T-cell (primary cell): Measurements from ENCODE around the gene HERC3. TPM values are rescaled to one million over a fixed set of nuclear protein-coding genes. Genes with fewer than 3 reads are reported as not detected.

Experiments used
- ATAC-seq, 4 experiments: fragments of 200-7000 bp in 3 of 4; fragments of 150-1000 bp in 1 of 4; cut with Tn5 transposase; replicated peaks in 1 of 4; 1 replicate in 3 of 4; 2 replicates in 1 of 4; pipeline ENCODE4 v1.10.0; 2021; ENCODE audit warnings: moderate library complexity in 3 of 4, mild to moderate bottlenecking in 2 of 4, moderate number of reproducible peaks in 1 of 4
- CTCF ChIA-PET, 2 donors: fragments of 300-600 bp; sonication (Branson Sonifier 250); formaldehyde crosslinking; loops; one replicate each; lab custom pipeline; 2022; ENCODE audit warnings: antibody characterized with exemption in 2 of 2; lab: Charles Lee
- POLR2A ChIA-PET, 2 donors: fragments of 300-600 bp; sonication (Branson Sonifier 250); formaldehyde crosslinking; loops; one replicate each; lab custom pipeline; 2022; ENCODE audit warnings: antibody characterized with exemption in 2 of 2; lab: Charles Lee
- DNase-seq, 35 experiments: peaks; one replicate each; pipeline versions ENCODE4 v3.0.0 to v3.0.0-alpha.2; 2013 to 2023
- H3K27ac ChIP-seq: one replicate; pipeline ENCODE4 v1.5.1; 2013; ENCODE audit warnings: low read length
- H3K27me3 ChIP-seq, 2 experiments: replicated peaks in 1 of 2; 1 replicate in 1 of 2; 2 replicates in 1 of 2; pipeline versions ENCODE4 v1.6.1 to v1.7.0; 2013; ENCODE audit warnings: low read length in 1 of 2, mixed read lengths in 1 of 2; ENCODE audit not compliant: control insufficient read depth in 2 of 2, insufficient read depth in 2 of 2; ENCODE audit errors: extremely low read depth in 1 of 2
- H3K36me3 ChIP-seq, 2 donors: 1 replicate in 1 of 2; 2 replicates in 1 of 2; pipeline versions ENCODE4 v1.6.1 to v1.7.0; 2013; ENCODE audit warnings: low read length in 1 of 2; ENCODE audit not compliant: control insufficient read depth in 2 of 2, insufficient read depth in 1 of 2; ENCODE audit errors: extremely low read depth in 1 of 2
- H3K4me1 ChIP-seq, 2 experiments: 1 replicate in 1 of 2; 2 replicates in 1 of 2; pipeline versions ENCODE4 v1.6.1 to v1.7.0; 2013; ENCODE audit warnings: low read length in 2 of 2, mixed read lengths in 1 of 2; ENCODE audit not compliant: insufficient read depth in 2 of 2, control insufficient read depth in 1 of 2; ENCODE audit errors: extremely low read depth in 1 of 2
- H3K4me3 ChIP-seq, 2 donors: 1 replicate in 1 of 2; 2 replicates in 1 of 2; pipeline versions ENCODE4 v1.5.1 to v1.7.0; 2013; ENCODE audit warnings: mild to moderate bottlenecking in 2 of 2, low read length in 1 of 2, moderate library complexity in 1 of 2; ENCODE audit not compliant: control insufficient read depth in 1 of 2; ENCODE audit errors: extremely low read depth in 1 of 2
- H3K9me3 ChIP-seq: 2 replicates; pipeline ENCODE4 v1.7.0; 2013
- H3K27ac Mint-ChIP-seq, 2 donors: one replicate each; pipeline ENCODE4 v1.8.0; 2020 to 2021; ENCODE audit warnings: mild to moderate bottlenecking in 2 of 2, mixed read lengths in 2 of 2
- H3K27me3 Mint-ChIP-seq, 2 donors: one replicate each; pipeline ENCODE4 v1.8.0; 2021 to 2022; ENCODE audit warnings: mixed read lengths in 2 of 2
- H3K36me3 Mint-ChIP-seq: one replicate; pipeline ENCODE4 v1.8.0; 2021; ENCODE audit warnings: mixed read lengths
- H3K4me1 Mint-ChIP-seq, 3 donors: one replicate each; pipeline ENCODE4 v1.8.0; 2020 to 2022; ENCODE audit warnings: mixed read lengths in 3 of 3, mild to moderate bottlenecking in 1 of 3
- H3K4me3 Mint-ChIP-seq, 3 donors: one replicate each; pipeline ENCODE4 v1.8.0; 2020 to 2022; ENCODE audit warnings: mild to moderate bottlenecking in 3 of 3, mixed read lengths in 3 of 3, moderate library complexity in 3 of 3
- H3K9me3 Mint-ChIP-seq, 3 donors: one replicate each; pipeline ENCODE4 v1.8.0; 2020 to 2022; ENCODE audit warnings: mixed read lengths in 3 of 3
- whole genome bisulfite sequencing: methylation state at CpG from one replicate; pipeline ENCODE4 v1.1.5; 2013; ENCODE audit warnings: missing lambda C conversion rate; ENCODE audit not compliant: insufficient coverage; 5-methylcytosine and 5-hydroxymethylcytosine counted together
- total RNA-seq, 35 experiments: library from RNA in 6 of 35; stranded (reverse) in 6 of 35; fragments of 120-200 nt in 1 of 35; gene quantifications; one replicate each; pipeline versions ENCODE4 v1.2.1 to v1.2.4 and lab custom pipeline; 2013 to 2026

HERC3 gene
- total RNA-seq, 5 donors from 2014 or later (not counting 1 experiment from before 2014, with no cell fraction given) = 68.4 to 91.5 (median 73.6) TPM

DNA sequence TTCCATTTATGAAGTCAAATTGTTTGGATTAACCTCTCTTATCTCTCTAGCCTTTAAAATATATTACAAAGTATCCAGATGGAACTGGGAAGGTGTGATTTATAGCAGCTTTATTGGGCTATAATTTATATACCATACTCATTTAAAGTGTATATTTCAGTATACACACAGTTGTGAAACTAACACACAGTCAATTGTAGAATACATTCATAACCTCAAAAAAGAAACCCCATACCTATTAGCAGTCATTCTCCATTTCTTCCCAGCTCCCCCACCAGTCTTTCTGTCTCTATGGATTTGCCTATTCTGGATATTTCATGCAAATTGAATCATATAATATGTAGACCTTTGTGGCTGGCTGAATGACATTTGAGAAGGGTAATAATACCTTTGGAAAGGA, 112.9 kb downstream of the HERC3 start:
- ATAC-seq = no peak
- no peak overlapping the region for H3K27ac Mint-ChIP-seq
- POLR2A ChIA-PET = no interaction called here

GRCh38 chr4:88705805-88706492, 113.7 kb downstream of the HERC3 start:
- no CpG with 5 or more reads among the region's 3 CpGs for WGBS
- Histone ChIP-seq H3K9me3 (no peaks in the 10 kb centered on the region), H3K4me3 (no peak overlapping the region), H3K4me1 (no peaks in the 10 kb centered on the region), H3K27me3 (no peaks in the 10 kb centered on the region), H3K36me3 (peaks cover 5 to 60% of the 10 kb centered on the region in 2 donors), H3K27ac (no peak overlapping the region)
- DNase-seq (no peak), ATAC-seq (no peak)
- Mint-ChIP-seq H3K4me1 (no peaks in the 10 kb centered on the region), H3K9me3 (no peaks in the 10 kb centered on the region), H3K27ac (no peak overlapping the region), H3K36me3 (peaks cover 75% of the 10 kb centered on the region), H3K27me3 (no peaks in the 10 kb centered on the region), H3K4me3 (no peak overlapping the region)
- ChIA-PET CTCF (interaction anchor here in 1 of 2 donors (0.6 to 0.9 kb wide), 2 partner anchors 12 to 239 kb away, joined by 3 read pairs; no protein-coding TSS in a partner anchor), POLR2A (interaction anchor here in 1 of 2 donors (0.5 kb wide), 1 partner anchor 322 kb away, joined by 4 read pairs; no protein-coding TSS in a partner anchor)

More for the DNA sequence above, 112.9 kb downstream of the HERC3 start:
- Histone ChIP-seq H3K27ac (no peak overlapping the region), H3K4me3 (no peak overlapping the region), H3K4me1 (no peaks in the 10 kb centered on the region), H3K27me3 (no peaks in the 10 kb centered on the region), H3K9me3 (no peaks in the 10 kb centered on the region), H3K36me3 (peaks cover 2 to 53% of the 10 kb centered on the region in 2 donors)
- Mint-ChIP-seq H3K27me3 (no peaks in the 10 kb centered on the region), H3K36me3 (peaks cover 70% of the 10 kb centered on the region), H3K9me3 (no peaks in the 10 kb centered on the region), H3K4me3 (no peak overlapping the region), H3K4me1 (no peaks in the 10 kb centered on the region)
- DNase-seq = no peak
- CTCF ChIA-PET = interaction anchor here in 1 of 2 donors (0.7 kb wide), 1 partner anchor 84 kb away, joined by 3 read pairs; no protein-coding TSS in a partner anchor

DNA sequence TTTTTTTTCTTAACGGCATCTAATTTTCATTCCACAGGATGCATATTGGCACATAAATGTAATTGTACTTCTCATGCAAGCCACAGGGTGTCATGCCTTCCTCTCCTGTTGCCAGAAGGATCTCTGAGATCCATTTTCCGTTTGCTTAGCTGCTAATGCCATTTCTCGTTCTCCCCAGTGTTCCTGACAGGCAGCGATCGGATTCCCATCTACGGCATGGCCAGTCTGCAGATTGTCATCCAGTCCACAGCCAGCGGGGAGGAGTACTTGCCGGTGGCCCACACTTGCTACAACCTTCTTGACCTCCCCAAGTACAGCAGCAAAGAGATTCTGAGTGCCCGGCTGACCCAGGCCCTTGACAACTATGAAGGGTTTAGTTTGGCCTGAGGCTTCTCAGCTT, 114.3 kb downstream of the HERC3 start:
- H3K4me3 ChIP-seq = no peak overlapping the region
- ATAC-seq (no peak), DNase-seq (no peak)
- H3K27me3 ChIP-seq = no peaks in the 10 kb centered on the region
- H3K36me3 Mint-ChIP-seq = peaks cover 76% of the 10 kb centered on the region
- WGBS = 90% methylated on average over 8 of the region's 9 CpGs
- CTCF ChIA-PET = interaction anchor here in 1 of 2 donors (0.9 kb wide), 1 partner anchor 11 kb away, joined by 3 read pairs; no protein-coding TSS in a partner anchor
- H3K4me1 Mint-ChIP-seq = no peaks in the 10 kb centered on the region
- H3K9me3 ChIP-seq = no peaks in the 10 kb centered on the region
- H3K27me3 Mint-ChIP-seq = no peaks in the 10 kb centered on the region
- H3K27ac ChIP-seq = no peak overlapping the region
- no peak overlapping the region for H3K4me3 Mint-ChIP-seq
- POLR2A ChIA-PET = no interaction called here
- H3K9me3 Mint-ChIP-seq = peaks cover 0 to under 1% (median 0%) of the 10 kb centered on the region in 3 donors
- H3K36me3 ChIP-seq = peaks cover 8 to 64% of the 10 kb centered on the region in 2 donors
- H3K4me1 ChIP-seq = no peaks in the 10 kb centered on the region
- no peak overlapping the region for H3K27ac Mint-ChIP-seq

GRCh38 chr4:88709989-88710388, 117.7 kb downstream of the HERC3 start:
- Histone ChIP-seq H3K36me3 (peaks cover 6 to 53% of the 10 kb centered on the region in 2 donors), H3K27ac (no peak overlapping the region), H3K9me3 (no peaks in the 10 kb centered on the region), H3K4me1 (no peaks in the 10 kb centered on the region), H3K27me3 (no peaks in the 10 kb centered on the region), H3K4me3 (no peak overlapping the region)
- DNase-seq (no peak), ATAC-seq (no peak)
- Mint-ChIP-seq H3K9me3 (peaks cover 3 to 9% (median 7%) of the 10 kb centered on the region in 3 donors), H3K27ac (no peak overlapping the region), H3K4me3 (no peak overlapping the region), H3K27me3 (no peaks in the 10 kb centered on the region), H3K36me3 (peaks cover 85% of the 10 kb centered on the region), H3K4me1 (peaks cover 0 to 8% (median 2%) of the 10 kb centered on the region in 3 donors)
- ChIA-PET CTCF (no interaction called here), POLR2A (no interaction called here)
- WGBS = no CpG with 5 or more reads among the region's 1 CpG

DNA sequence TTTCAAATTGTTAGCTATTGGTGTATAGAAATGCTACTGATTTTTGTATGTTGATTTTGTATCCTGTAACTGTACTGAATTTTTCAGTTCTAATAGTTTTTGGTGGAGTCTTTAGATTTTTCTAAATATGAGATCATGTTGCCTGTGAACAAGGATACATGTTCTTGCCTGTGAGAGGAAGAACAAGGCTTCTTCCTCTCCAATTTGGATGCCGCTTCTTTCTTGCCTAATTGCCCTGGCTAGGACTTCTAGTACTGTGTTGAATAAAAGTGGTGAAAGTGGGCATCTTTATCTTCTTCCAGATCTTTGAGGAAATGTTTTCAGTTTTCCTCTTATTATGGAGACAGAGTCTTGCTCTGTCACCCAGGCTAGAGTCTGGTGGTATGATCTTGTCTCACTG, 121.5 kb downstream of the HERC3 start:
- Histone ChIP-seq H3K4me1 (no peaks in the 10 kb centered on the region), H3K27me3 (no peaks in the 10 kb centered on the region), H3K27ac (no peak overlapping the region), H3K36me3 (peaks cover 11 to 46% of the 10 kb centered on the region in 2 donors), H3K4me3 (no peak overlapping the region), H3K9me3 (peaks cover 5% of the 10 kb centered on the region)
- peaks cover 88% of the 10 kb centered on the region for H3K36me3 Mint-ChIP-seq
- peaks cover 13 to 27% (median 22%) of the 10 kb centered on the region in 3 donors for H3K9me3 Mint-ChIP-seq
- H3K4me3 Mint-ChIP-seq = no peak overlapping the region
- no CpG with 5 or more reads among the region's 1 CpG for WGBS
- H3K27me3 Mint-ChIP-seq = no peaks in the 10 kb centered on the region
- H3K27ac Mint-ChIP-seq = peak overlapping the region in 1 of 2 donors; percentile 68
- ChIA-PET CTCF (interaction anchor here in 1 of 2 donors (0.7 kb wide), 1 partner anchor 318 kb away, joined by 3 read pairs; no protein-coding TSS in a partner anchor), POLR2A (interaction anchor here in 1 of 2 donors (0.6 kb wide), 1 partner anchor 9 kb away, joined by 4 read pairs; no protein-coding TSS in a partner anchor)
- H3K4me1 Mint-ChIP-seq = peaks cover 0 to 8% (median 2%) of the 10 kb centered on the region in 3 donors
- ATAC-seq (no peak), DNase-seq (no peak)

- Histone ChIP-seq H3K4me3 (no peak overlapping the region), H3K27ac (no peak overlapping the region), H3K9me3 (peaks cover 5% of the 10 kb centered on the region), H3K4me1 (no peaks in the 10 kb centered on the region), H3K27me3 (no peaks in the 10 kb centered on the region), H3K36me3 (peaks cover 5 to 59% of the 10 kb centered on the region in 2 donors)
- CTCF ChIA-PET = interaction anchor here in 1 of 2 donors (1.0 kb wide), 1 partner anchor 12 kb away, joined by 3 read pairs; no protein-coding TSS in a partner anchor
- Mint-ChIP-seq H3K27ac (no peak overlapping the region), H3K4me1 (peaks cover 0 to 8% (median 2%) of the 10 kb centered on the region in 3 donors), H3K9me3 (peaks cover 11 to 22% (median 18%) of the 10 kb centered on the region in 3 donors), H3K4me3 (no peak overlapping the region), H3K27me3 (no peaks in the 10 kb centered on the region), H3K36me3 (peaks cover 74% of the 10 kb centered on the region)
- WGBS = 89% methylated on average over 3 of the region's 5 CpGs
- ATAC-seq (no peak), DNase-seq (no peak)
- POLR2A ChIA-PET = interaction anchor here in 1 of 2 donors (1.0 kb wide), 1 partner anchor 8 kb away, joined by 3 read pairs; no protein-coding TSS in a partner anchor
Observed at GRCh38 chr4:88718098-88718497, 125.8 kb downstream of the HERC3 start.
